GM19372 (cell line): ENCODE results near the gene COL26A1.

Experiments used
- ATAC-seq: cut with Tn5 transposase; IDR thresholded peaks from one replicate; pipeline ENCODE4 v1.9.1; 2021; ENCODE audit warnings: mild to moderate bottlenecking, low read depth, moderate library complexity; ENCODE audit not compliant: unreplicated experiment

COL26A1 gene

GRCh38 chr7:101368422-101369165, 5.9 kb downstream of the COL26A1 start:
- ATAC-seq, result no peak

- ATAC-seq, result no peak
Observed at GRCh38 chr7:101370836-101371235, 8.2 kb downstream of the COL26A1 start.

- no peak for ATAC-seq
Observed at GRCh38 chr7:101373812-101374614, 11.3 kb downstream of the COL26A1 start.

GRCh38 chr7:101374990-101375389, 12.3 kb downstream of the COL26A1 start:
- ATAC-seq, result no peak

GRCh38 chr7:101376601-101377000, 13.9 kb downstream of the COL26A1 start:
- no peak for ATAC-seq

GRCh38 chr7:101377189-101377736, 14.6 kb downstream of the COL26A1 start:
- no peak for ATAC-seq

GRCh38 chr7:101378751-101379174, 16.1 kb downstream of the COL26A1 start:
- ATAC-seq, result no peak

- ATAC-seq, result no peak
Observed at GRCh38 chr7:101379302-101379701, 16.6 kb downstream of the COL26A1 start.

GRCh38 chr7:101381549-101382111, 19.0 kb downstream of the COL26A1 start:
- no peak for ATAC-seq

- ATAC-seq, result no peak
Observed at GRCh38 chr7:101382937-101383336, 20.3 kb downstream of the COL26A1 start.

- ATAC-seq, result no peak
Observed at GRCh38 chr7:101386177-101386557, 23.5 kb downstream of the COL26A1 start.

GRCh38 chr7:101386558-101387231, 24.0 kb downstream of the COL26A1 start:
- no peak for ATAC-seq

GRCh38 chr7:101390901-101391301, 28.2 kb downstream of the COL26A1 start:
- peak; percentile 77 for ATAC-seq

GRCh38 chr7:101391991-101392390, 29.3 kb downstream of the COL26A1 start:
- ATAC-seq, result no peak

GRCh38 chr7:101393865-101394264, 31.2 kb downstream of the COL26A1 start:
- no peak for ATAC-seq

GRCh38 chr7:101395376-101395775, 32.7 kb downstream of the COL26A1 start:
- no peak for ATAC-seq

- no peak for ATAC-seq
Observed at GRCh38 chr7:101397243-101397642, 34.6 kb downstream of the COL26A1 start.

GRCh38 chr7:101397770-101398324, 35.2 kb downstream of the COL26A1 start:
- no peak for ATAC-seq

- ATAC-seq, result no peak
Observed at GRCh38 chr7:101398396-101399289, 36.0 kb downstream of the COL26A1 start.
